ENCODE results near the gene RPP38. TPM values are rescaled to one million over a fixed set of nuclear protein-coding genes. Genes with fewer than 3 reads are reported as not detected.
A peak's percentile ranks its signal among the peaks of the same experiment; 100 is the strongest.

Gene RPP38
- 10 to 100 TPM; 24.4 to 27.2 (median 25.8) TPM for total RNA-seq

GRCh38 chr10:15097011-15097812 is at the start of gene RPP38:
Gene RPP38 (plus strand): TSS chr10:15097355. CDS start chr10:15103315, 5,960 bp downstream.
- Mint-ChIP-seq H3K27me3 (ENCODE audit: low read depth) (no peaks in the 10 kb centered on the region), H3K4me3 (peak within 1 kb of the TSS; percentile 96), H3K36me3 (ENCODE audit: insufficient read depth) (peaks cover 11% of the 10 kb centered on the region), H3K4me1 (ENCODE audit: low read depth) (peaks cover 28% of the 10 kb centered on the region), H3K9me3 (no peaks in the 10 kb centered on the region)
- ATAC-seq (peak; percentile 93 to 95), DNase-seq (peak; percentile 94)

GRCh38 chr10:15049533-15049932 is 47.6 kb upstream of the RPP38 start:
- DNase-seq (no peak), ATAC-seq (no peak)
- Mint-ChIP-seq H3K27me3 (ENCODE audit: low read depth) (no peaks in the 10 kb centered on the region), H3K4me3 (no peak overlapping the region), H3K4me1 (ENCODE audit: low read depth) (peaks cover 3% of the 10 kb centered on the region), H3K36me3 (ENCODE audit: insufficient read depth) (no peaks in the 10 kb centered on the region), H3K9me3 (no peaks in the 10 kb centered on the region)

- no peak for DNase-seq
- Mint-ChIP-seq H3K4me3 (no peak overlapping the region), H3K4me1 (ENCODE audit: low read depth) (no peaks in the 10 kb centered on the region), H3K36me3 (ENCODE audit: insufficient read depth) (no peaks in the 10 kb centered on the region), H3K9me3 (no peaks in the 10 kb centered on the region), H3K27me3 (ENCODE audit: low read depth) (peaks cover 2% of the 10 kb centered on the region)
- ATAC-seq, result no peak
Measured at GRCh38 chr10:15052121-15052520, 45.0 kb upstream of the RPP38 start.

- ATAC-seq, result no peak
- Mint-ChIP-seq H3K27me3 (ENCODE audit: low read depth) (peaks cover 2% of the 10 kb centered on the region), H3K36me3 (ENCODE audit: insufficient read depth) (no peaks in the 10 kb centered on the region)
Measured at GRCh38 chr10:15053061-15053460, 44.1 kb upstream of the RPP38 start.

GRCh38 chr10:15058689-15059088 is 38.5 kb upstream of the RPP38 start:
- DNase-seq (no peak), ATAC-seq (no peak)
- Mint-ChIP-seq H3K4me1 (ENCODE audit: low read depth) (no peaks in the 10 kb centered on the region), H3K4me3 (no peak overlapping the region), H3K36me3 (ENCODE audit: insufficient read depth) (peaks cover 3% of the 10 kb centered on the region), H3K9me3 (peaks cover 17% of the 10 kb centered on the region), H3K27me3 (ENCODE audit: low read depth) (peaks cover 21% of the 10 kb centered on the region)

More at GRCh38 chr10:15053061-15053460, 44.1 kb upstream of the RPP38 start:
- H3K4me3 Mint-ChIP-seq, result no peak overlapping the region
- H3K4me1 Mint-ChIP-seq (ENCODE audit: low read depth), result no peaks in the 10 kb centered on the region
- no peak for DNase-seq
- no peaks in the 10 kb centered on the region for H3K9me3 Mint-ChIP-seq

- DNase-seq (no peak), ATAC-seq (no peak)
- peaks cover 17% of the 10 kb centered on the region for H3K9me3 Mint-ChIP-seq
- no peak overlapping the region for H3K4me3 Mint-ChIP-seq
- H3K36me3 Mint-ChIP-seq (ENCODE audit: insufficient read depth), result peaks cover 3% of the 10 kb centered on the region
- no peaks in the 10 kb centered on the region for H3K4me1 Mint-ChIP-seq (ENCODE audit: low read depth)
- peaks cover 21% of the 10 kb centered on the region for H3K27me3 Mint-ChIP-seq (ENCODE audit: low read depth)
Measured at GRCh38 chr10:15059914-15060313, 37.2 kb upstream of the RPP38 start.

GRCh38 chr10:15060638-15061037 is 36.5 kb upstream of the RPP38 start:
- Mint-ChIP-seq H3K4me1 (ENCODE audit: low read depth) (no peaks in the 10 kb centered on the region), H3K9me3 (peaks cover 20% of the 10 kb centered on the region), H3K27me3 (ENCODE audit: low read depth) (peaks cover 21% of the 10 kb centered on the region)

GRCh38 chr10:15067154-15067553 is 30.0 kb upstream of the RPP38 start:
- H3K27me3 Mint-ChIP-seq (ENCODE audit: low read depth), result peaks cover 6% of the 10 kb centered on the region
- H3K4me1 Mint-ChIP-seq (ENCODE audit: low read depth), result no peaks in the 10 kb centered on the region
- DNase-seq (no peak), ATAC-seq (no peak)
- no peak overlapping the region for H3K4me3 Mint-ChIP-seq
- no peaks in the 10 kb centered on the region for H3K36me3 Mint-ChIP-seq (ENCODE audit: insufficient read depth)
- peaks cover 4% of the 10 kb centered on the region for H3K9me3 Mint-ChIP-seq

More at GRCh38 chr10:15060638-15061037, 36.5 kb upstream of the RPP38 start:
- no peak overlapping the region for H3K4me3 Mint-ChIP-seq
- H3K36me3 Mint-ChIP-seq (ENCODE audit: insufficient read depth), result peaks cover 3% of the 10 kb centered on the region
- DNase-seq, result no peak
- ATAC-seq, result no peak

GRCh38 chr10:15068802-15069201 is 28.4 kb upstream of the RPP38 start:
- DNase-seq (no peak), ATAC-seq (no peak)
- Mint-ChIP-seq H3K4me3 (no peak overlapping the region), H3K4me1 (ENCODE audit: low read depth) (no peaks in the 10 kb centered on the region), H3K27me3 (ENCODE audit: low read depth) (peaks cover 10% of the 10 kb centered on the region), H3K36me3 (ENCODE audit: insufficient read depth) (no peaks in the 10 kb centered on the region), H3K9me3 (peaks cover 4% of the 10 kb centered on the region)

GRCh38 chr10:15069230-15069629 is 27.9 kb upstream of the RPP38 start:
- ATAC-seq, result no peak
- peaks cover 10% of the 10 kb centered on the region for H3K27me3 Mint-ChIP-seq (ENCODE audit: low read depth)

GRCh38 chr10:15072358-15072757 is 24.8 kb upstream of the RPP38 start:
- ATAC-seq, result no peak

More at GRCh38 chr10:15069230-15069629, 27.9 kb upstream of the RPP38 start:
- H3K4me3 Mint-ChIP-seq, result no peak overlapping the region
- peaks cover 4% of the 10 kb centered on the region for H3K9me3 Mint-ChIP-seq
- no peaks in the 10 kb centered on the region for H3K4me1 Mint-ChIP-seq (ENCODE audit: low read depth)
- H3K36me3 Mint-ChIP-seq (ENCODE audit: insufficient read depth), result no peaks in the 10 kb centered on the region
- DNase-seq, result no peak

GRCh38 chr10:15075421-15075820 is 21.7 kb upstream of the RPP38 start:
- ATAC-seq, result no peak
- H3K4me1 Mint-ChIP-seq (ENCODE audit: low read depth), result no peaks in the 10 kb centered on the region
- DNase-seq, result no peak
- no peaks in the 10 kb centered on the region for H3K36me3 Mint-ChIP-seq (ENCODE audit: insufficient read depth)
- no peaks in the 10 kb centered on the region for H3K9me3 Mint-ChIP-seq
- no peak overlapping the region for H3K4me3 Mint-ChIP-seq
- H3K27me3 Mint-ChIP-seq (ENCODE audit: low read depth), result peaks cover 9% of the 10 kb centered on the region

More at GRCh38 chr10:15072358-15072757, 24.8 kb upstream of the RPP38 start:
- Mint-ChIP-seq H3K4me1 (ENCODE audit: low read depth) (no peaks in the 10 kb centered on the region), H3K36me3 (ENCODE audit: insufficient read depth) (no peaks in the 10 kb centered on the region), H3K27me3 (ENCODE audit: low read depth) (peaks cover 10% of the 10 kb centered on the region), H3K9me3 (no peaks in the 10 kb centered on the region), H3K4me3 (no peak overlapping the region)
- DNase-seq, result no peak

GRCh38 chr10:15083674-15084501 is 13.3 kb upstream of the RPP38 start:
- Mint-ChIP-seq H3K4me3 (no peak overlapping the region), H3K4me1 (ENCODE audit: low read depth) (peaks cover 4% of the 10 kb centered on the region), H3K27me3 (ENCODE audit: low read depth) (no peaks in the 10 kb centered on the region), H3K9me3 (no peaks in the 10 kb centered on the region), H3K36me3 (ENCODE audit: insufficient read depth) (no peaks in the 10 kb centered on the region)
- ATAC-seq, result no peak
- no peak for DNase-seq

GRCh38 chr10:15084502-15084922 is 12.6 kb upstream of the RPP38 start:
- DNase-seq (no peak), ATAC-seq (no peak)
- Mint-ChIP-seq H3K27me3 (ENCODE audit: low read depth) (no peaks in the 10 kb centered on the region), H3K36me3 (ENCODE audit: insufficient read depth) (no peaks in the 10 kb centered on the region), H3K4me3 (no peak overlapping the region), H3K9me3 (no peaks in the 10 kb centered on the region), H3K4me1 (ENCODE audit: low read depth) (peaks cover 4% of the 10 kb centered on the region)

All from activated T-cell treated with anti-CD3 and anti-CD28 coated beads, Interleukin-2, amount 50 U/mL, for 4 hours (primary cell).